Esophagus (tissue), 2 donors: Measurements from ENCODE around the gene TSPAN16. TPM values are rescaled to one million over a fixed set of nuclear protein-coding genes. Genes with fewer than 3 reads are reported as not detected.
"Not testable (repeated sequence)": the region's sequence is repeated elsewhere in the genome, so short reads cannot be mapped to it uniquely, and the experiment has no call there.

ENCODE experiments used
- H3K27ac ChIP-seq, 2 donors: one replicate each; pipeline ENCODE4 v1.5.1; 2013; ENCODE audit warnings: low read depth in 2 of 2, mild to moderate bottlenecking in 2 of 2, inconsistent platforms in 1 of 2, low read length in 1 of 2, moderate library complexity in 1 of 2
- H3K27me3 ChIP-seq, 2 donors: one replicate each; pipeline ENCODE4 v1.6.1; 2013; ENCODE audit warnings: low read length in 2 of 2, control low read depth in 1 of 2, mild to moderate bottlenecking in 1 of 2; ENCODE audit not compliant: insufficient read depth in 2 of 2, control insufficient read depth in 1 of 2
- H3K36me3 ChIP-seq, 2 donors: one replicate each; pipeline ENCODE4 v1.6.1; 2013; ENCODE audit warnings: low read length in 1 of 2; ENCODE audit not compliant: control insufficient read depth in 2 of 2, insufficient read depth in 2 of 2
- H3K4me1 ChIP-seq, 2 donors: one replicate each; pipeline ENCODE4 v1.6.1; 2013; ENCODE audit warnings: low read length in 1 of 2; ENCODE audit not compliant: control insufficient read depth in 2 of 2, insufficient read depth in 2 of 2
- H3K4me3 ChIP-seq, 2 donors: one replicate each; pipeline ENCODE4 v1.5.1; 2013; ENCODE audit warnings: low read length in 2 of 2, mild to moderate bottlenecking in 2 of 2, low read depth in 1 of 2, moderate library complexity in 1 of 2
- H3K9me3 ChIP-seq, 2 donors: one replicate each; pipeline ENCODE4 v1.6.1; 2013; ENCODE audit warnings: mild to moderate bottlenecking in 2 of 2, low read depth in 1 of 2, low read length in 1 of 2, moderate library complexity in 1 of 2; ENCODE audit not compliant: control insufficient read depth in 2 of 2, insufficient read depth in 1 of 2
- WGBS, 2 donors: extraction: QIAGEN DNeasy Blood & Tissue Kit; methylation state at CpG; one replicate each; pipeline ENCODE4 v1.1.7; 2013; 5-methylcytosine and 5-hydroxymethylcytosine counted together
- polyA plus RNA-seq, 2 donors: library from polyadenylated mRNA; stranded (reverse); fragments of 200-250 nt; gene quantifications; one replicate each; pipeline ENCODE4 v1.2.3, GENCODE V29; 2013
- donor health status: healthy with polysubstance abuse.
- donor health status: Bipolar disorder and iron deficiency.

The TSPAN16 gene
- polyA plus RNA-seq, 2 donors = not detected

- H3K4me3 ChIP-seq = no peak overlapping the region
- H3K27me3 ChIP-seq = no peaks in the 10 kb centered on the region
- peaks cover 0 to 4% of the 10 kb centered on the region in 2 donors for H3K9me3 ChIP-seq
- 93 to 97% methylated on average over 4 of the region's 4 CpGs for WGBS, 2 donors
- no peak overlapping the region for H3K27ac ChIP-seq
- H3K36me3 ChIP-seq = no peaks in the 10 kb centered on the region
- H3K4me1 ChIP-seq = peaks cover 6 to 8% of the 10 kb centered on the region in 2 donors
Observed at GRCh38 chr19:11349171-11349570, 53.2 kb downstream of the TSPAN16 start.

DNA sequence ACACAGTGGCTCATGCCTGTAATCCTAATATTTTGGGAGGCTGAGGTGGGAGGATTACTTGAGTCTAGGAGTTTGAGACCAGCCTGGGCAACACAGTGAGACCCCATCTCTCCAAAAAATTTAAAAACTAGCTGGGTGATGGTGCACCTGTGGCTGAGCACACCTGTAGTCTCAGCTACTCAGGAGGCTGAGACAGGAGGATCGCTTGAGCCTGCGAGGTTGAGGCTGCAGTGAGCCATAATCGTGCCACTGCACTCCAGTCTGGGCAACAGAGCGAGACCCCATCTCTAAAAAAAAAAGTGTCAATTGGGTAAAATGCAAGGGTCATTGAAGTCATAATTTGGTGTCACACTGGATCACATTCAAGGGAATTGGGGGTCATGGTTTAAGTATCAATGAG lies 58.1 kb downstream of the TSPAN16 start:
- not testable (repeated sequence) for H3K36me3 ChIP-seq, H3K9me3 ChIP-seq, H3K27me3 ChIP-seq, H3K4me3 ChIP-seq, H3K27ac ChIP-seq
- peaks cover 8 to 11% of the 10 kb centered on the region in 2 donors for H3K4me1 ChIP-seq
- WGBS, 2 donors = 96 to 97% methylated on average over 4 of the region's 4 CpGs

GRCh38 chr19:11355160-11356073 lies 59.5 kb downstream of the TSPAN16 start, which contains the start of gene PLPPR2:
Gene PLPPR2, plus strand, starts transcription at chr19:11355432. Its CDS starts 2,242 bp downstream, at chr19:11357674.
- Histone ChIP-seq H3K4me3 (peak within 1 kb of the TSS; percentile 53 to 63), H3K27me3 (no peaks in the 10 kb centered on the region), H3K9me3 (no peaks in the 10 kb centered on the region), H3K4me1 (peaks cover 8 to 17% of the 10 kb centered on the region in 2 donors), H3K36me3 (peaks cover 0 to 5% of the 10 kb centered on the region in 2 donors), H3K27ac (peak within 1 kb of the TSS in 1 of 2 donors; percentile 43)
- WGBS, 2 donors = 4% methylated on average over 55 to 58 of the region's 62 CpGs

DNA sequence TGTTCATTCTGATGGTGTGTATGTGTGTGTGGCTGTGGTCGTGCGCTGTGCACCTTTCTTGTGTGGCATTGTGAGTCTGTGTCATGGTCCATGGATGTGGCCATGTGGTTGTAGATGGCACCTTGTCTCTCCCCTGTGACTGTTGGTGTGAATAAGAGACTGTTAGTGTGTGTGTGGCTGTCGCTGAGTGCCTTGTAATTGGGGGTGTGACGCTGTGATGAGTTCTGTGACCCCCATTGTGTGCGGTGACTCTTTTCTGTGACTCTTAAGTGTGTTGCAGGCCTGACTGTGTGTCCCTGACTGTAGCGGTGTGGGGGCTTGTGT lies 60.1 kb downstream of the TSPAN16 start:
- H3K27ac ChIP-seq = no peak overlapping the region
- H3K4me1 ChIP-seq = peaks cover 8 to 19% of the 10 kb centered on the region in 2 donors
- H3K9me3 ChIP-seq = no peaks in the 10 kb centered on the region
- 83 to 86% methylated on average over 6 of the region's 6 CpGs for WGBS, 2 donors
- no peaks in the 10 kb centered on the region for H3K27me3 ChIP-seq
- peak overlapping the region; percentile 53 to 63 for H3K4me3 ChIP-seq
- peaks cover 0 to 5% of the 10 kb centered on the region in 2 donors for H3K36me3 ChIP-seq

DNA sequence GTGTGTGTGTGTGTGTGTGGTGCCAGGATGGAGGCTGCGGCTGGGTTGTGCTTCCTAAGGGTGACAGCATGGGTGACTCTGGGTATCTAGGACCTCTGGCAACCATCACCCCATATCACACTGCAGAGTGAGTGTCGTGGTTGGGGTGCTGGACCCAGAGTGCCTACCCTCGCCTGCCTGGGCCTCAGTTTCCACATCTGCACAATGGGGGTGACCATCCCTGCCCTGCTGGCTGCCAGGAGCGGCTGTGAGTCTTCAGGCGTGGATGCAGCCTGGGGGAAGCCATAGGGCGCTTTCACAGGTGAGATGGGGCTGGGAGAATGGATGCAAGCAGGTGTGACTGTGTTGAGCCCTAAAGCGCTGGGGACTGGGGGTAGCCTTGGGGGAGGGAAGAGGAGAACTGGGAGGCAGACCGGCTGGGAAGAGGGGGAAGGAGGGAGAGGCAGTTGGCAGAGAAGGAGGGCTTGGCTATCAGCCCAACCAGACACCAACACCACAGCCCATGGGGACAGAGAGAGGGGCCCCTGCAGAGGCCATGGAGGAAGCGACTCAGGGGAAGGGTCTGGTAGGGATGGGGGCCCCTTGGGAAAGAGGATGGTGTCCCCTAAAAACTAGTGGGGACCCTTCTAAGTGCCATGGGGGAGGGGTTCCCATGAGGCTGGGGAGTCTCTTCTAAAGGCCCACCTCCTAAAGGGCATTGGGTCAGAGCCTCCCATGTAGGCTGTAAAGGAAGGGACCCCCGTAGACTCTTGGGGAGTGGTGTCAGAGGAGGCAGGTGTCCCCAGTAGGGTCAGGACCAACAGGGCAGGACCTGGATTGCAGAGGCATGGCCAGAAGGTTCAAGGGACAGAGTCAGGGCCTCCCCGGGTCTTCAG lies 61.0 kb downstream of the TSPAN16 start:
- H3K4me3 ChIP-seq = no peak overlapping the region
- peaks cover 0 to 5% of the 10 kb centered on the region in 2 donors for H3K36me3 ChIP-seq
- H3K9me3 ChIP-seq = no peaks in the 10 kb centered on the region
- H3K27ac ChIP-seq = no peak overlapping the region
- peaks cover 8 to 25% of the 10 kb centered on the region in 2 donors for H3K4me1 ChIP-seq
- 81 to 84% methylated on average over 11 of the region's 11 CpGs for WGBS, 2 donors
- no peaks in the 10 kb centered on the region for H3K27me3 ChIP-seq

- peaks cover 6 to 8% of the 10 kb centered on the region in 2 donors for H3K36me3 ChIP-seq
- no peaks in the 10 kb centered on the region for H3K27me3 ChIP-seq
- no peak overlapping the region for H3K4me3 ChIP-seq
- WGBS, 2 donors = 66 to 75% methylated on average over 11 of the region's 11 CpGs
- H3K27ac ChIP-seq = peak overlapping the region in 1 of 2 donors; percentile 23
- H3K9me3 ChIP-seq = no peaks in the 10 kb centered on the region
- H3K4me1 ChIP-seq = peaks cover 8 to 25% of the 10 kb centered on the region in 2 donors
Observed at GRCh38 chr19:11359421-11359820, 63.5 kb downstream of the TSPAN16 start.

DNA sequence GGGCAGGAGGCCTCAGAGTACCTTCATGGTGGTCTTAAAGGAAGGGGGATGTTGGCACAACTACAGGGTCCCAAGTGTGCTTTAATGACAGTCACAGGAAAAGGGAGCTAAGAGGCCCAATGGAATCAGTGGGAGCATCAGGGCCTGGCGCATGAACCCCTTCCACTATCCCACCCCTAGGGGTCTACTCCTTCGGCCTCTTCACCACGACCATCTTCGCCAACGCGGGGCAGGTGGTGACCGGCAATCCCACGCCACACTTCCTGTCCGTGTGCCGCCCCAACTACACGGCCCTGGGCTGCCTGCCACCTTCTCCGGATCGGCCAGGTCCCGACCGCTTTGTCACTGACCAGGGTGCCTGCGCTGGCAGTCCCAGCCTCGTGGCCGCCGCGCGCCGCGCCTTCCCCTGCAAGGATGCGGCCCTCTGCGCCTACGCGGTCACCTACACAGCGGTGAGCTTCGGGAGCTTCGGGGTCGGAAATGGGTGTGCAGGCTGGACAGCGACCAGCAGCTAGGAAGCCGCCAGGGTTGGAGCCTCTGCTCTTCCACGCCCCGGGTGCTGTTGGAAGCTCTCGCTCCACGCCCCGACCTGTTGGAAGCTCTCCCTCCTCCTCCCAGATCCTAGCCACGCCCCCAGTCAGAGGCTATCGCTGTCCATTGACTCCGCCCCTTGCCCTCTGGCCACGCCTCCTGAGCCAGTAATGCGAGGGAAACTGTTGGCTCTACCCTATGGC lies 65.2 kb downstream of the TSPAN16 start:
- 52 to 53% methylated on average over 43 of the region's 43 CpGs for WGBS, 2 donors
- H3K27me3 ChIP-seq = no peaks in the 10 kb centered on the region
- no peaks in the 10 kb centered on the region for H3K9me3 ChIP-seq
- no peak overlapping the region for H3K4me3 ChIP-seq
- H3K4me1 ChIP-seq = peaks cover 5 to 18% of the 10 kb centered on the region in 2 donors
- H3K36me3 ChIP-seq = peaks cover 8 to 11% of the 10 kb centered on the region in 2 donors
- no peak overlapping the region for H3K27ac ChIP-seq

GRCh38 chr19:11361771-11362731 lies 66.1 kb downstream of the TSPAN16 start:
- Histone ChIP-seq H3K27ac (no peak overlapping the region), H3K4me3 (no peak overlapping the region), H3K27me3 (no peaks in the 10 kb centered on the region), H3K4me1 (peaks cover 0 to 13% of the 10 kb centered on the region in 2 donors), H3K9me3 (no peaks in the 10 kb centered on the region), H3K36me3 (peaks cover 8 to 11% of the 10 kb centered on the region in 2 donors)
- WGBS, 2 donors = 82 to 87% methylated on average over 35 of the region's 35 CpGs
